NT2/D1 (cell line): Measurements from ENCODE around the gene BUD13.

Source experiments
- YY1 ChIP-seq: IDR thresholded peaks from 2 replicates; pipeline ENCODE4 v1.6.1; 2011; ENCODE audit not compliant: insufficient read length, insufficient read depth
- ZNF274 ChIP-seq: IDR thresholded peaks from 2 replicates; pipeline ENCODE4 v1.6.1; 2011; ENCODE audit warnings: mild to moderate bottlenecking, low read depth, low read length

- TF ChIP-seq YY1 (no peak), ZNF274 (no peak)
Measured at GRCh38 chr11:116777056-116777455, 4.3 kb upstream of the BUD13 start.
